Measurements from ENCODE around the gene SHROOM3.

Gene SHROOM3

DNA sequence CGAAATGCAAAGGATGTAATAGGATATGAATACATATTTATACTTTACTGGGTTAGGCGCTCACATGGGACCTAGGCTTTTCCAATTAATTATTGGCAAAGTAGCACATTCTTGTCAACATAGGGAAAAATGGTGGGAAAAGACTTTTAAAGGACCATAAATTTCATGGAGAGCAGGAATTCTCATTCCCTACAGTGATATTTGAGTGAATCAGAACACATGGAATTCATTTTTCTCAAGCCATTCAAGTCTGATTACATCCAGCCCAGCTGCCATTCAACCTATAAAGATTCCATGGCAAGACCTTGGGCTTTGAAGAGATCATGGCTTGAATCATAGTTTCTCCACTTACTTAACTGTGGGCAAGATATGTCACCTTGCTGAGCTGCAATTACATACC lies 312.5 kb downstream of the SHROOM3 start:
- TF ChIP-seq, protein P1, sequence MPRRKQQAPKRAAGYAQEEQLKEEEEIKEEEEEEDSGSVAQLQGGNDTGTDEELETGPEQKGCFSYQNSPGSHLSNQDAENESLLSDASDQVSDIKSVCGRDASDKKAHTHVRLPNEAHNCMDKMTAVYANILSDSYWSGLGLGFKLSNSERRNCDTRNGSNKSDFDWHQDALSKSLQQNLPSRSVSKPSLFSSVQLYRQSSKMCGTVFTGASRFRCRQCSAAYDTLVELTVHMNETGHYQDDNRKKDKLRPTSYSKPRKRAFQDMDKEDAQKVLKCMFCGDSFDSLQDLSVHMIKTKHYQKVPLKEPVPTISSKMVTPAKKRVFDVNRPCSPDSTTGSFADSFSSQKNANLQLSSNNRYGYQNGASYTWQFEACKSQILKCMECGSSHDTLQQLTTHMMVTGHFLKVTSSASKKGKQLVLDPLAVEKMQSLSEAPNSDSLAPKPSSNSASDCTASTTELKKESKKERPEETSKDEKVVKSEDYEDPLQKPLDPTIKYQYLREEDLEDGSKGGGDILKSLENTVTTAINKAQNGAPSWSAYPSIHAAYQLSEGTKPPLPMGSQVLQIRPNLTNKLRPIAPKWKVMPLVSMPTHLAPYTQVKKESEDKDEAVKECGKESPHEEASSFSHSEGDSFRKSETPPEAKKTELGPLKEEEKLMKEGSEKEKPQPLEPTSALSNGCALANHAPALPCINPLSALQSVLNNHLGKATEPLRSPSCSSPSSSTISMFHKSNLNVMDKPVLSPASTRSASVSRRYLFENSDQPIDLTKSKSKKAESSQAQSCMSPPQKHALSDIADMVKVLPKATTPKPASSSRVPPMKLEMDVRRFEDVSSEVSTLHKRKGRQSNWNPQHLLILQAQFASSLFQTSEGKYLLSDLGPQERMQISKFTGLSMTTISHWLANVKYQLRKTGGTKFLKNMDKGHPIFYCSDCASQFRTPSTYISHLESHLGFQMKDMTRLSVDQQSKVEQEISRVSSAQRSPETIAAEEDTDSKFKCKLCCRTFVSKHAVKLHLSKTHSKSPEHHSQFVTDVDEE (CRISPR knock-in tag; IDR thresholded peaks at IDR 0.05) = no peak
- TF ChIP-seq ZNF8 (CRISPR knock-in tag; IDR thresholded peaks at IDR 0.05) = no peak
- no peak for TF ChIP-seq PPARA (CRISPR knock-in tag; IDR thresholded peaks at IDR 0.05; ENCODE audit: borderline replicate concordance)
- no peak for TF ChIP-seq ESRRG (CRISPR knock-in tag; IDR thresholded peaks at IDR 0.05)
- TF ChIP-seq, protein P2, sequence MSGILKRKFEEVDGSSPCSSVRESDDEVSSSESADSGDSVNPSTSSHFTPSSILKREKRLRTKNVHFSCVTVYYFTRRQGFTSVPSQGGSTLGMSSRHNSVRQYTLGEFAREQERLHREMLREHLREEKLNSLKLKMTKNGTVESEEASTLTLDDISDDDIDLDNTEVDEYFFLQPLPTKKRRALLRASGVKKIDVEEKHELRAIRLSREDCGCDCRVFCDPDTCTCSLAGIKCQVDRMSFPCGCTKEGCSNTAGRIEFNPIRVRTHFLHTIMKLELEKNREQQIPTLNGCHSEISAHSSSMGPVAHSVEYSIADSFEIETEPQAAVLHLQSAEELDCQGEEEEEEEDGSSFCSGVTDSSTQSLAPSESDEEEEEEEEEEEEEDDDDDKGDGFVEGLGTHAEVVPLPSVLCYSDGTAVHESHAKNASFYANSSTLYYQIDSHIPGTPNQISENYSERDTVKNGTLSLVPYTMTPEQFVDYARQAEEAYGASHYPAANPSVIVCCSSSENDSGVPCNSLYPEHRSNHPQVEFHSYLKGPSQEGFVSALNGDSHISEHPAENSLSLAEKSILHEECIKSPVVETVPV (CRISPR knock-in tag; IDR thresholded peaks at IDR 0.05) = no peak
- TF ChIP-seq PATZ1 (CRISPR knock-in tag; IDR thresholded peaks at IDR 0.05; ENCODE audit: borderline replicate concordance) = no peak
- TF ChIP-seq GLIS3 (CRISPR knock-in tag; IDR thresholded peaks at IDR 0.05) = no peak
- no peak for TF ChIP-seq SNAI2 (CRISPR knock-in tag; IDR thresholded peaks at IDR 0.05)
- no peak for TF ChIP-seq RARB (CRISPR knock-in tag; IDR thresholded peaks at IDR 0.05)
- ATAC-seq = no peak

DNA sequence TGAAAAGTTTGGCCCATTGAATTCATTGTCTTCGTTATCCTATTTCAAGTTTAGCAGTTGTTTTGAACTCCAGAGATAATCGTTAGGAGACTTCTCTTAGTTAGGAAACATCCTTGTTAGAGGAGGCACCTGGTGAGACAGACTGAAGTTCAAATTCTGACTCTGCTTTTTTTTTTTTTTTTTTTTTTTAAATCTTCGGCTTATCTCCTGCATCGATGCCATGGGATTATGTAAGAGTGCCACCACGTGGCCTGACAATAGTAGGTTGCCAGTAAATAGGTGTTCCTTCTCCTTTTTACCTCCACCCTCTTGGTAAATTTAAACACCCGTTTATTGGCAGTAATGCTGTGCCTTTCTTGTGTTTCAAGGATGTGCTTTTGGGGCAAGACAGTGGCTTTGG lies 313.6 kb downstream of the SHROOM3 start:
- 0 out of 3 replicates have a peak, but pooled peaks have one; percentile 5 for ATAC-seq
- no peak for TF ChIP-seq TOX (CRISPR knock-in tag; IDR thresholded peaks at IDR 0.05; ENCODE audit: borderline replicate concordance)
- TF ChIP-seq, protein P2 (CRISPR knock-in tag; IDR thresholded peaks at IDR 0.05) = no peak
- TF ChIP-seq ZFP30 (CRISPR knock-in tag; IDR thresholded peaks at IDR 0.05) = no peak
- TF ChIP-seq CSDC2 (CRISPR knock-in tag; IDR thresholded peaks at IDR 0.05) = no peak
- no peak for TF ChIP-seq OSR1 (CRISPR knock-in tag; IDR thresholded peaks at IDR 0.05)
- TF ChIP-seq PPARA (CRISPR knock-in tag; IDR thresholded peaks at IDR 0.05; ENCODE audit: borderline replicate concordance) = no peak
- no peak for TF ChIP-seq ARNTL (CRISPR knock-in tag; IDR thresholded peaks at IDR 0.05; ENCODE audit: borderline replicate concordance, low read depth)
- no peak for TF ChIP-seq ZFP3 (CRISPR knock-in tag; IDR thresholded peaks at IDR 0.05)
- no peak for TF ChIP-seq SNAI2 (CRISPR knock-in tag; IDR thresholded peaks at IDR 0.05)
- TF ChIP-seq, protein P1 (CRISPR knock-in tag; IDR thresholded peaks at IDR 0.05) = no peak
- no peak for TF ChIP-seq PATZ1 (CRISPR knock-in tag; IDR thresholded peaks at IDR 0.05; ENCODE audit: borderline replicate concordance)
- TF ChIP-seq BACH2 (CRISPR knock-in tag; IDR thresholded peaks at IDR 0.05; ENCODE audit: borderline replicate concordance) = no peak

GRCh38 chr4:76749355-76749754 lies 314.3 kb downstream of the SHROOM3 start:
- TF ChIP-seq PATZ1 (CRISPR knock-in tag; IDR thresholded peaks at IDR 0.05; ENCODE audit: borderline replicate concordance) = no peak
- TF ChIP-seq ZNF565 (CRISPR knock-in tag; conservative IDR thresholded peaks at IDR 0.05; ENCODE audit: low read depth) = no peak
- no peak for TF ChIP-seq OSR1 (CRISPR knock-in tag; IDR thresholded peaks at IDR 0.05)
- TF ChIP-seq ESRRG (CRISPR knock-in tag; IDR thresholded peaks at IDR 0.05) = no peak
- TF ChIP-seq RARB (CRISPR knock-in tag; IDR thresholded peaks at IDR 0.05) = no peak
- no peak for ATAC-seq
